ENCODE data around the gene EPHA8. TPM values are rescaled to one million over a fixed set of nuclear protein-coding genes. Genes with fewer than 3 reads are reported as not detected.

EPHA8 gene
- total RNA-seq, 1 donor from 2014 or later, result 0.69 TPM

DNA sequence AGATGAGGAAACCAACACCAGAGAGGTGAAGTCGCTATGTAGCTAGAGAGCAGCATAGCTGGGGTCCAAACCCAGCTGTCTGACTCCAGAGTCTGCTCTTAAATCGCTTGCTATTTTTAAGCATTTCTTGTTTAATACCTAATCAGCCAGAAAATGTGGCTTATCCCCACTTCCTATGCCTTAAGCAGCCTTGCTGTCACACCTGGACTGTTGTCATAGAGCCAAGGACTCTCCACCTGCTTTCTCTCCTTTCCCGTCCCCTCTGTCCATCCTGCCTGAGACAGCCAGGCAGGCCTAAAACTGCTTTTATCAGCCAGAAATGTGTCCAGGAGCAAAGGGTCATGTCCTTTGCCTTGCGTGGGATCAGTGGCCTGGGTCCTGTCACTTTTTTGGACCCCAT lies 28.3 kb upstream of the EPHA8 start:
- Mint-ChIP-seq H3K9me3 (ENCODE audit: unreplicated experiment) (peaks cover 5% of the 10 kb centered on the region), H3K4me3 (ENCODE audit: unreplicated experiment) (no peak overlapping the region), H3K4me1 (ENCODE audit: low read depth, unreplicated experiment) (peaks cover 24% of the 10 kb centered on the region), H3K36me3 (ENCODE audit: unreplicated experiment) (peaks cover 6% of the 10 kb centered on the region), H3K27ac (ENCODE audit: unreplicated experiment) (no peak overlapping the region), H3K27me3 (ENCODE audit: unreplicated experiment) (peaks cover 13% of the 10 kb centered on the region)
- DNase-seq, result no peak
- TF ChIP-seq, protein P1, sequence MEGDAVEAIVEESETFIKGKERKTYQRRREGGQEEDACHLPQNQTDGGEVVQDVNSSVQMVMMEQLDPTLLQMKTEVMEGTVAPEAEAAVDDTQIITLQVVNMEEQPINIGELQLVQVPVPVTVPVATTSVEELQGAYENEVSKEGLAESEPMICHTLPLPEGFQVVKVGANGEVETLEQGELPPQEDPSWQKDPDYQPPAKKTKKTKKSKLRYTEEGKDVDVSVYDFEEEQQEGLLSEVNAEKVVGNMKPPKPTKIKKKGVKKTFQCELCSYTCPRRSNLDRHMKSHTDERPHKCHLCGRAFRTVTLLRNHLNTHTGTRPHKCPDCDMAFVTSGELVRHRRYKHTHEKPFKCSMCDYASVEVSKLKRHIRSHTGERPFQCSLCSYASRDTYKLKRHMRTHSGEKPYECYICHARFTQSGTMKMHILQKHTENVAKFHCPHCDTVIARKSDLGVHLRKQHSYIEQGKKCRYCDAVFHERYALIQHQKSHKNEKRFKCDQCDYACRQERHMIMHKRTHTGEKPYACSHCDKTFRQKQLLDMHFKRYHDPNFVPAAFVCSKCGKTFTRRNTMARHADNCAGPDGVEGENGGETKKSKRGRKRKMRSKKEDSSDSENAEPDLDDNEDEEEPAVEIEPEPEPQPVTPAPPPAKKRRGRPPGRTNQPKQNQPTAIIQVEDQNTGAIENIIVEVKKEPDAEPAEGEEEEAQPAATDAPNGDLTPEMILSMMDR (IDR thresholded peaks at IDR 0.05; ENCODE audit: partially characterized antibody, unreplicated experiment), result no peak

DNA sequence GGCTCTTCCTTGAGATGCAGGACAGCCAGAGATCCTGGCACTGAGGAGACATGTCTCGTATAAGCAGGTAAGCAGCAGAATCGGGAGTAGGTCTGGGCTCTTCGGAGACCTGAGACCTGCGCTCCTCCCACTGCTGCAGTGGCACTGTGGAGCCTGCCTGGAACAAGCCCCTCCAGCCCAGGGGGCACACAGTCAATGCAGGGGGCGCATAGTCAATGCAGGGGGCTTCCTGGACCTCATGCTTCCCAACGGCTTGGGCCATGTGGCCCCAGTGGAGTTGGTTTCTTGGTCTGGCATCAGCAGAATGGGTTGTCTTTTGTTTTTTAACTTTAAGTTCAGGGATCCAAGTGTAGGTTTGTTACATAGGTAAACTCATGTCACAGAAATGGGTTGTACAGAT lies 27.9 kb upstream of the EPHA8 start:
- Mint-ChIP-seq H3K4me1 (ENCODE audit: low read depth, unreplicated experiment) (peaks cover 21% of the 10 kb centered on the region), H3K36me3 (ENCODE audit: unreplicated experiment) (peaks cover 6% of the 10 kb centered on the region), H3K4me3 (ENCODE audit: unreplicated experiment) (no peak overlapping the region), H3K27ac (ENCODE audit: unreplicated experiment) (no peak overlapping the region), H3K9me3 (ENCODE audit: unreplicated experiment) (peaks cover 5% of the 10 kb centered on the region), H3K27me3 (ENCODE audit: unreplicated experiment) (peaks cover 13% of the 10 kb centered on the region)
- TF ChIP-seq, protein P1 (IDR thresholded peaks at IDR 0.05; ENCODE audit: partially characterized antibody, unreplicated experiment), result no peak
- DNase-seq, result no peak

DNA sequence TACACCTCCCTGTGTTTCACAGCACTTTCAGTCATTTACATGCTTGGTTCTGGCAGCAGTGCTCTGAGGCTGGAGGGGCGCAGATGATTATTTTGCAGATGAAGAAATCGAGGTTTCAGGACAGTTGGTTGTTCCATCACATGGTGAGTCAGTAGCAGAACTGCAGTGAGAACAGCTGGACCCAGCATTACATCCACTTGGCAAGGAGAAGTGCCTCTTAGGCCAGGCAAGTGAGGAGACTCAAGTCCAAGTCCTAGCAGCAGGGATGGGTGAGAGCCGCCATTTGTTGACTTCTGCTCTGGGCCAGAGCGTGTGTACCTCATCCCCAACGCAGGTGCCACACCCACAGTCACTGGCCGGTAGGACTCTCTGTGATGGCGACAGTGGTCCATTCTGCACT lies 26.8 kb upstream of the EPHA8 start:
- no peak for DNase-seq
- no peak overlapping the region for H3K4me3 Mint-ChIP-seq (ENCODE audit: unreplicated experiment)
- TF ChIP-seq, protein P1 (IDR thresholded peaks at IDR 0.05; ENCODE audit: partially characterized antibody, unreplicated experiment), result no peak
- H3K36me3 Mint-ChIP-seq (ENCODE audit: unreplicated experiment), result peaks cover 6% of the 10 kb centered on the region
- H3K9me3 Mint-ChIP-seq (ENCODE audit: unreplicated experiment), result peaks cover 8% of the 10 kb centered on the region
- H3K27ac Mint-ChIP-seq (ENCODE audit: unreplicated experiment), result no peak overlapping the region
- peaks cover 17% of the 10 kb centered on the region for H3K27me3 Mint-ChIP-seq (ENCODE audit: unreplicated experiment)
- peaks cover 16% of the 10 kb centered on the region for H3K4me1 Mint-ChIP-seq (ENCODE audit: low read depth, unreplicated experiment)

DNA sequence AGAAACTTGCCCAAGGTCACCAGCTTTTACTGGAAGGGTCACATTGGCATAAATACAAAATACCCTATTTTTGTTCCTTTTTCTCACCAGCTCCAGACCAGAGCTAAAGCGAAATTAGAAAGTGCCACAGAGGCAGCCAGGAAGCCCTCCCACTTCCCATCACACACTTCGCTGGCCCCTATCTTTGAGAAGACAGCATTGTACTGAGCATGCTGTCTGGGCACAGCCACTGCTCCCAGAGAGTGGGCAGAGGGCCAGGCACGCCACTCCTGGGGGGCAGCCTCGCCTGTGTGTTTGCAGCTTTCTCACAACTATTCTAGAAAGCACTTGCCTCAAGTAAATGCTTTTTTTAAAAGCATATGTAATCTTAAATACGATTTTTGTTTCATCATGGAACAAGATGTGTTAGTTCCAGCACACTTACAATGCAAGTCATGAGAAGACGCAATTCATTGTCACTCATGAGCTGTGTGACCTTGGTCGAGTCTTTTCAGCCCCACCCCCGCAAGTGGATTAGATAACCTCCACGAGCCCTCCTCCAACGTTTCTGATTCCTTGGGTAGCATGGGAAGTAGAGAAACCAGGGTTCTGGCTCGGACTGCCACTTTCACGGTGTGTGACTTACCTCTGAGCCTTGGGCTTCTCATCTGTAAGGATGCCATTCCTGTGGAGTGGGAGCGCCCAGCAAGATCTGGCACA lies 25.7 kb upstream of the EPHA8 start:
- Mint-ChIP-seq H3K9me3 (ENCODE audit: unreplicated experiment) (peaks cover 6% of the 10 kb centered on the region), H3K27me3 (ENCODE audit: unreplicated experiment) (peaks cover 12% of the 10 kb centered on the region), H3K27ac (ENCODE audit: unreplicated experiment) (no peak overlapping the region), H3K36me3 (ENCODE audit: unreplicated experiment) (no peaks in the 10 kb centered on the region), H3K4me1 (ENCODE audit: low read depth, unreplicated experiment) (peaks cover 10% of the 10 kb centered on the region), H3K4me3 (ENCODE audit: unreplicated experiment) (no peak overlapping the region)
- no peak for DNase-seq
- TF ChIP-seq, protein P1 (IDR thresholded peaks at IDR 0.05; ENCODE audit: partially characterized antibody, unreplicated experiment), result no peak

DNA sequence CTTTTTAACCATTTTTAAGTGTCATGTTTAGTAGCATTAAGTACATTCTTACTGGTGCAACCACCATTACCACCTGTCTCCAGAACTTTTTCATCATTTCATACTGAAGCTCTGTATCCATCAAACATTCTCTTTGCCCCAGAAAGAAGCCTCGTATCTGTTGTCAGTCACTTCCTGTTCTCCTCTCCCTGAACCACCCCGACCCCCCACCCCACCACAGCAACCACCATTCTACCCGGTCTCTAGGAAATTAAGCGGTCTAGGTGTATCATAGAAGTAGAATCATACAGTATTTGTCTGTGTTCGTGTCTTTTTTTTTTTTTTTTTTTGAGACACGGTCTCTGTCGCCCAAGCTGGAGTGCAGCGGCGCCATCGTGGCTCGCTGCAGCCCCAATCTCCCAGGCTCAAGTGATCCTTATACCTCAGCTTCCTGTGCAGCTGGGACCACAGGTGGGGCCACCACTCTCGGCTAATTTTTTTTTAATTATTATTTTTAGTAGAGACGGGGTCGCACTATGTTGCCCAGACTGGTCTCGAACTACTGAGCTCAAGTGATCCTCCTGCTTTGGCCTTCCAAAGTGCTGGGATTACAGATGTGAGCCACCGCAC lies 23.7 kb upstream of the EPHA8 start:
- Mint-ChIP-seq H3K9me3 (ENCODE audit: unreplicated experiment) (peaks cover 6% of the 10 kb centered on the region), H3K36me3 (ENCODE audit: unreplicated experiment) (no peaks in the 10 kb centered on the region), H3K4me1 (ENCODE audit: low read depth, unreplicated experiment) (peaks cover 5% of the 10 kb centered on the region), H3K27ac (ENCODE audit: unreplicated experiment) (no peak overlapping the region), H3K4me3 (ENCODE audit: unreplicated experiment) (no peak overlapping the region), H3K27me3 (ENCODE audit: unreplicated experiment) (peaks cover 15% of the 10 kb centered on the region)
- TF ChIP-seq, protein P1 (IDR thresholded peaks at IDR 0.05; ENCODE audit: partially characterized antibody, unreplicated experiment), result no peak
- DNase-seq, result no peak
